Stimulated activated CD4-positive, alpha-beta T cell treated with anti-CD3 and anti-CD28 coated beads, Interleukin-4, amount 100 ng/mL, for 1 hour (primary cell): Measurements from ENCODE around the gene EPS8L2.
"Not testable (repeated sequence)": the region's sequence is repeated elsewhere in the genome, so short reads cannot be mapped to it uniquely, and the experiment has no call there.

Experiments
- DNase-seq: peaks from one replicate; pipeline ENCODE4 v3.0.0-alpha.2; 2020

The EPS8L2 gene

GRCh38 chr11:726278-727220 is 20.5 kb downstream of the EPS8L2 start:
- DNase-seq, result peak; percentile 47

- DNase-seq, result no peak
Measured at GRCh38 chr11:727281-727701, 21.3 kb downstream of the EPS8L2 start.

DNA sequence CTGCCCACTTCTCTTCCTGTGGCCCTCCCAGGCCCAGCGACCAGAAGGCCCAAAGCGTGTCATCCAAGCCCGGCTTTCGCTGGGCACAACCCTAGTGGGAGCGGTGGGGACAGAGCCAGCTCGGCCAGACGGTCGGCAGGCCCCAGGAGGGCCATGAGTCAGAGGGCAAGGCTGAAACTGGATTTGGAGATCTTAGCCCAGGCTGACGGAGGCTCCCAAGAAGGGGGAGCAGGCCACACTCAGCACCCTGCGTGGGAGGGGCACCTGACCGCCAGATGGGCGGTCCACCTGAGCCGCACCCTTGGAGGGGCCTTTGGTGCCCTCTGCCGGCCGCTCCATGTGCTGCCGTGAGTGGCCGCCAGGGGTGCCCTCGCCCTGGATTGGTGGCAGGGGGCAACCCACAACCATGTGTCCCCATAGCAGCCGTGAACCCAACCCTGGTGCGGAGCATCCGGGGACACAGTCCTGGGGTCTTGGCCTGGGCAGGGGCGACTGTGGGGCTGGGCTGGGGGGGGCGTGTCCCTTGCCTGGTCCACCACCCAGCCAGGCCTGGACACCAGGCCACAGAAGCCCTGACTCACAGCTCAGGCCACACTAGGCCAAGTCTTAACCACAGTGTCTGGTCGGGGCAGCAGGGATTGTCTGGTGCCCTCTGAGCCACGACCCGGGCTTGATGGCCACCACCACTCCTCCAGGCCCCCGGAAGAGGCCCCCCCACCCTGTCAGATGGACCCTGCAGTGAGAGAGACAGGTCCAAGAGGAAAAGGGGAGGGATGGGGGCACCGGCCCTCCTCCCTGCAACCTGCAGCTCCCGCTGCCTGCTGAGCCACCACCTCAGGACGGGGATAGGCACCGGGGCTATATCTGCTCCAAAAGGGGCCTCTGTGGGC is 22.1 kb downstream of the EPS8L2 start:
- peak; percentile 81 for DNase-seq

DNA sequence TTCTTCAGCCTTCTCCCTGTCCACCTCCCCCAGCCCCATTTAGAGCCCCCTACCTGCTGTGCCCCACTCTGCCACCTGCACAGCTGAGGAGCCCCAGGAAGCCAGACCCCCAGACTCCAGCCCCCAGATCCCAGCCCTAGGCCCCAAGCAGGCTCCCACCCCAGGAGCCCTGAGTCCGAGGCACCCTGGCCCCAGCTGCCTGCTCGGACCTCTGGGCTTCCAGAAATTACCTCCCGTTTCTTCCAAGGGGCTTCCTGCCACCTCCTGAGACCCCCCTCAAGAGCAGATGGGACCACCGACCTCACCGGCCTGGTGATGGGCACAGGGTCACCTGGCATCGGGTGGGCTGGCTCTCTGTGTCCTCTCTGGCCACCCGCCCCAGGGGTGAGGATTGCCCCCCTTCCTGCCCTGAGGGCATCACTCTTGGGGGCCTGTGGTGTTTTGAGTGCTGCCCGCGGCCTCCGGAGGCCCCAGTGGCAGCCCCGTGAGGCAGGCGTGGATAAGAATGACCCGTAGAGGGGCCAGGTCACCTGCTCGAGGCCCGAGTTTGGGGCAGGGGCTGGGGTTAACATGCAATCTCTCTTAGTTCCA is 23.0 kb downstream of the EPS8L2 start:
- DNase-seq, result no peak

GRCh38 chr11:729492-730074 is 23.6 kb downstream of the EPS8L2 start:
- no peak for DNase-seq

- no peak for DNase-seq
Measured at GRCh38 chr11:733072-733471, 27.0 kb downstream of the EPS8L2 start.

GRCh38 chr11:734541-734940 is 28.5 kb downstream of the EPS8L2 start:
- not testable (repeated sequence) for DNase-seq

DNA sequence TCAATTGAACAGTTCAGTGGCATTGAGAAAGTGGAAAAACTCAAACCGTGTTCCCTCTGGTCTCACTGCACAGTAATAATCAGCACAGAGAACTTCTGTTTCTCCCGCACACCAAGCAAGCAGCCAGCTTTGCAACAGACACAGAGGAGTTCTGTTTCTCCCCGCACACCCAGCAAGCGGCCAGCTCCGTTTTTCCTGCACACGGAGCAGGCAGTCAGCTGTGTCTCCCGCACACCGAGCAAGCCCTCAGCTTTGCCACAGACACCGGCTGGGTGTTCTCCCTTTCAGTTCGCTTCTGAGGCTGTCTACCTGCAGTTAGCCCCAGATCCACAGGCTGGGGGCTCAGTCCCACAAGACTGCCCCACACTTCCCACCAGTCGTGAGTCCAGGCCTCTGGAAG is 31.3 kb downstream of the EPS8L2 start:
- no peak for DNase-seq

DNA sequence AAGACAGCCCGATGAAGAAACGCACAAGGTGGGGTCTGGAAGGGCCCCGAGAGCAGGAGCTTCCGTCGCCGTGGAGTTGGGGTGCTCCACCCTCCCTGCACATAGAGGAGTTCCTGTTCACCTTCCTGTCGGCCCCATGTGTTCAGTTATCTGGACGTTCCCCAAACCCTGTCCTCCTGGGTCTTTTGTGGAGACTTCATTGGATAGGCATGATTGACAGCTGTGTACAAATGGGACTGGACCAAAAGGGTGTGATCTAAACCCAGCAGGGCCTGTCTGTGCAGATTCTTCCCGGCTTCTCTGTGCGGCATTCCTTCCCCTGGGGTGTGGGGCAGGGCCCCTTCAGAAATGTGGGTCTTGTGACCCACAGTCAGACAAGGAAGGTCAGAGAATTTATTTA is 31.9 kb downstream of the EPS8L2 start:
- DNase-seq, result not testable (repeated sequence)

DNA sequence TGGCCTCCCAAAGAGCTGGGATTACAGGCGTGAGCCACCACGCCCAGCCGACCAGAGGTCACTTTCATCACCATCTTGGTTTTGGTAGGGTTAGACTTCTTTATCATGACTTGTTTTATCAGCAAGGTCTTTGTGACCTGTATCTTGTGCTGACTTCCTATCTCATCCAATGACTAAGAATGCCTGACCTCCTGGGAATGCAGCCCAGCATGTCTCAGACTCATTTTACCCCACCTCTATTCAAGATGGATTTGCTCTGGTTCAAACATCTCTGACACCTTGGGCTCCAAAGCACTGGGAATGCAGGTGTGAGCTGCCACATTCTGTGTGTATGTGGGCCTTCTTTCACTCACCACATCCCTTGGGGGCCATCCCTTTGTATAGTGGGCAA is 36.1 kb downstream of the EPS8L2 start:
- no peak for DNase-seq

GRCh38 chr11:742571-743201 is 36.7 kb downstream of the EPS8L2 start:
- DNase-seq, result no peak

GRCh38 chr11:745428-745827 is 39.4 kb downstream of the EPS8L2 start:
- no peak for DNase-seq

DNA sequence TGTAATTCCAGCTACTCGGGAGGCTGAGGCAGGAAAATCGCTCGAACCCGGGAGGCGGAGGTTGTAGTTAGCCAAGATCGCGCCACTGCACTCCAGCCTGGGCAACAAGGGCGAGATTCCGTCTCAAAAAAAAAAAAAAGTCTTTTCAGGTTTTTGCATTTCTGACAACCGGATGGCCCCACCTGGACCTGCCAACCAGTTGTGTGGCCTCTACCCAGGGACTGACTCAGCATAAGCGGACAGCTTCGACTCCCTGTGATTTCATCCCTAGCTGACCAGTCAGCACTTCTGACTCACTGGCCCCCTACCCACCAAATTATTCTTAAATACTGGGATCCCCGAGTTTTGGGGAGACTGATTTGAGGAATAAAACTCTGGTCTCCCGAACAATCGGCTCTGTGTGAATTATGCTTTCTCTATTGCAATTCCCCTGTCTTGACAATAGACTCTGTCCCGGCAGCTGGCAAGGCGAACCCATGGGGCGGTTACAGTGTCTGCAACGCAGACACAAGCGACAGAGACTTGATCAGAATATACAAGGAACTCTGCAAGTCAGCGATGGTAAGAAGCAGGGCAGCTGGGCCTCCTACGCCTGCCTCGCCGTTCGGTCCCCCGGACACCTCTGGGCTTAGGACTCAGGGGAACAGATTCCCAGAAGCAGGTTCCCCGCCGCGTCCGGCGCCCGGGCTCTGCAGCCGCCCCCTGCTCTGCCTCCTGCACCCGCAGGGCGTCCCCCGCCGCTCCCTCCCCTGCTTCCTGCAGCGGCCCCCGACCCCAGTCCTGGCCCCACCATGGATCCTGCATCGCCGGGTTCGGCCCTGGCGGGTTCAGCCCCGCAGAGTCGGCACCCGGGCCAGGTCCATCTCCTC is 40.5 kb downstream of the EPS8L2 start:
- no peak for DNase-seq

DNA sequence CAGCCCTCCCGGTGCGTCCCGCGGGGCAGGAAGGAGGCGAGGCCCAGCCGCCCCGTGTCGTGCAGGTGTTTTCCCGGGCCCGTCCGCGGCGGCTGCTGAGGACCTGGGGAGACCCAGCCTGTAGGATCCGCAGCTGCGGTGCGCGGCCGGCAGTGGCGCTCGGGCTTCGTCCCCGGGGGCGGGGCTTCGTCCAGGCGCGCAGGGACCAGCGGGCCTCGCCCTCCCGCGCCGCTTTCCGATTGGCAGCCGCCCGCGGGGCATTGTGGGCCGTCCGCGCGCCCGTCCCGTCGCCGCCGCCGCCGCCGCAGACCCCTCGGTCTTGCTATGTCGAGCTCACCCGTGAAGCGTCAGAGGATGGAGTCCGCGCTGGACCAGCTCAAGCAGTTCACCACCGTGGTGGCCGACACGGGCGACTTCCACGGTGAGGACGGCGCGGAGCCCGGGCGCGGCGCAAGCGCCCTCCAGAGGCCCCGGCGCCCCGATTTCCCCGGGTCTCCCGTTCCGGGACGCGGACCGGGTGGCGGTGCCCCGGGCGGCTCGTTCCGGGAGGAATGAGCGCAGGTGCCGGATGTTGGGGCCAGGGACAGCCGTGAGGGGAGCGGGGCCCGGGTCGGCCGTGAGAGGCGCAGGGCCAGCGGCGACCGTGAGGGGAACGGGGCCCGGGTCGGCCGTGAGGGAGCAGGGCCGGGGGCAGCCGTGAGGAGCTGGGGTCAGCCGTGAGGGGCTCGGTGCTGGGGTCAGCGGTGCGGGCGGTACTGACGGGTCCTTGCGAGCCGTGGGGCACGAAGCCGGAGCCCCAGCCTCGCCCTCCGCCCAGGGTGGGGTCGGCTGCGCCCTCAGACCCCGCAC is 41.4 kb downstream of the EPS8L2 start, which contains the start of gene TALDO1:
TALDO1 (plus strand) TSS at position 307 of the 849 bp plus-strand sequence; CDS start at position 325, 18 bp downstream.
- peak; percentile 87 for DNase-seq

- no peak for DNase-seq
Measured at GRCh38 chr11:748007-748359, 42.0 kb downstream of the EPS8L2 start.

DNA sequence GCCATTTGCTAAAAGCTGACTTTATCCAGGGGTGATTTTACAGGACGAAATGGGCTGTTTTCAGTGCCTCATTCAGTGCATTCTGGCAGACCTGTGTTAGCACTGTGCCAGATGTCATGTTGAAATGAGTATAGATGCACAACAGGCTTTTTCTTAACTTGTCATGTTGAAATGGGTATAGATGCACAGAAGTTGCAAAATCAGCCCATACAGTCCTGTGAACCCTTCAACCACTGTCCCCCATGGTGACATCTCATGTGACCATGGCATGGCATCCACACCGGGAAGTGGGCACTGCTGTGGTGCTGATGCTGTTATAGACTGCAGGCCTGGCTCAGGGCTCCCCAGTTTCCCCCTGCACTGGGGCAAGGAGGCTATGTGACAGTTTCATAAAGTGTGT is 43.7 kb downstream of the EPS8L2 start:
- DNase-seq, result no peak

GRCh38 chr11:760236-760635 is 54.2 kb downstream of the EPS8L2 start:
- DNase-seq, result no peak

DNA sequence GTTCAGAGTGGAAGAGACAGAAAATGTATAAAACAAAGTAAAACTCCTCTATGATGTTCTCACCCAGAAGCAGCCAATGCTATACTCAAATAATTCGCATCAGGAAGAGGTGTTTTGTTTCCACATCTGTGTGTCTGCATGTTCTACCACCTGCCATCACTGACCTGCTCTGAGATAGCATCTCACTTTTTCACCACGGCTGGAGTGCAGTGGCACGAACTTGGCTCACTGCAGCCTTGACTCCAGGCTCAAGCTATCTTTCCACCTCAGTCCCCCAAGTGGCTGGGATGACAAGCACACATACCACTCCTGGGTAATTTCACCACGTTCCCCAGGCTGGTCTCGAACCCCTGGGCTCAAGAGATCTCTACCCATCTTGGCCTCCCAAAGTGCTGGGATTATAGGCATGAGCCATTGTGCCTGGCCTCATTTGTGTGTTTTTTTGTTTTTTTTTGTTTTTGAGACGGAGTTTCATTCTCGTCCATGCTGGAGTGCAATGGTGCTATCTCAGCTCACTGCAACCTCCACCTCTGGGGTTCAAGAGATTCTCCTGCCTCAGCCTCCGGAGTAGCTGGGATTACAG is 55.6 kb downstream of the EPS8L2 start:
- no peak for DNase-seq

GRCh38 chr11:762421-763072 is 56.5 kb downstream of the EPS8L2 start:
- no peak for DNase-seq
